ENCODE measurements around the gene ANTXR1. TPM values are rescaled to one million over a fixed set of nuclear protein-coding genes. Genes with fewer than 3 reads are reported as not detected.

Gene ANTXR1
- total RNA-seq, 6 donors from 2014 or later = 11.5 to 76.4 (median 31.4) TPM

DNA sequence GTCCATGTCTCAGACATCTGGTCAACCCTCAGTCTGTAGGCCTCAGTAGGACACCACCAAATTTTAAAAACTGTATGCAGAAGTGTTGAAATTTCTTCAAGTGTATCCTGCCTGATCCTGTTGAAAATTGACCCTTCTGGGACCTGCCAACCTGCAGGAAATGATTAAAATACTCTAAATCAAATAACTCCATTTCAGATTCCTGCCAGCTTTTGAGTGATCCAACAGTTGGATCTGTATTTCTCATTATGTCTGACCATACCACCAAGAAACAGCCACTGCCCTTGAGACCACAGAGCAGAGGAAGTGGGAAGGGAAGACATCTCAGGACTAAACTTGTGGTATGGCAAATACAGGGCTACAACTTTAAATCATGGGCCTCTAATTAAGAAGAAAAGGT lies 113.4 kb downstream of the ANTXR1 start:
- Histone ChIP-seq H3K4me1 (no peaks in the 10 kb centered on the region), H3K36me3 (peaks cover 0 to 4% (median 0%) of the 10 kb centered on the region in 4 donors), H3K27ac (no peak overlapping the region), H3K27me3 (no peaks in the 10 kb centered on the region), H3K4me3 (no peak overlapping the region), H3K9me3 (no peaks in the 10 kb centered on the region)
- DNase-seq = no peak
- TF ChIP-seq POLR2AphosphoS5 (IDR thresholded peaks at IDR 0.05) = no peak
- no peak for TF ChIP-seq POLR2A (IDR thresholded peaks at IDR 0.05)
- no peak for TF ChIP-seq EP300 (IDR thresholded peaks at IDR 0.05)
- TF ChIP-seq, protein P1, sequence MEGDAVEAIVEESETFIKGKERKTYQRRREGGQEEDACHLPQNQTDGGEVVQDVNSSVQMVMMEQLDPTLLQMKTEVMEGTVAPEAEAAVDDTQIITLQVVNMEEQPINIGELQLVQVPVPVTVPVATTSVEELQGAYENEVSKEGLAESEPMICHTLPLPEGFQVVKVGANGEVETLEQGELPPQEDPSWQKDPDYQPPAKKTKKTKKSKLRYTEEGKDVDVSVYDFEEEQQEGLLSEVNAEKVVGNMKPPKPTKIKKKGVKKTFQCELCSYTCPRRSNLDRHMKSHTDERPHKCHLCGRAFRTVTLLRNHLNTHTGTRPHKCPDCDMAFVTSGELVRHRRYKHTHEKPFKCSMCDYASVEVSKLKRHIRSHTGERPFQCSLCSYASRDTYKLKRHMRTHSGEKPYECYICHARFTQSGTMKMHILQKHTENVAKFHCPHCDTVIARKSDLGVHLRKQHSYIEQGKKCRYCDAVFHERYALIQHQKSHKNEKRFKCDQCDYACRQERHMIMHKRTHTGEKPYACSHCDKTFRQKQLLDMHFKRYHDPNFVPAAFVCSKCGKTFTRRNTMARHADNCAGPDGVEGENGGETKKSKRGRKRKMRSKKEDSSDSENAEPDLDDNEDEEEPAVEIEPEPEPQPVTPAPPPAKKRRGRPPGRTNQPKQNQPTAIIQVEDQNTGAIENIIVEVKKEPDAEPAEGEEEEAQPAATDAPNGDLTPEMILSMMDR (IDR thresholded peaks at IDR 0.05) = no peak
- no peak for ATAC-seq (ENCODE audit: low FRiP score in 2 of 2)

DNA sequence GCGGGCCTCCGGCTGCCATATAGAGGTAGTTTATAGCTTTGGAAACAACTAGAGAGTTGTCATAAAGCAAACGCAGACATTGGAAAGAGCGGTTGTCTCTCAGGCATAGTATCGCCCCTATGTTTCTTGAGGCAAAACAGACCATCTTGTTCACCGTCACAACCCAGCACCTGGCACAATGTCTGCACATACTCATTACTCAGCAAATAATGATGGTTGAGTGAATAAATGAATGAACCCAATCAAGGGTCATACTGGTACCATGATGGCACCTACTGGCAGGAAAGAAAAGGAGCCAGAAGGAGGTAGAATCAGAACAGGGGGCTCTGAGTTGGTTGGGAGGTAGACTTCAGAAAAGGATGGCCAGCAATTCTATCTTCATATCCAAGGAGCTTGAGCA lies 118.5 kb downstream of the ANTXR1 start:
- Histone ChIP-seq H3K9me3 (no peaks in the 10 kb centered on the region), H3K27ac (no peak overlapping the region), H3K36me3 (no peaks in the 10 kb centered on the region), H3K4me3 (no peak overlapping the region), H3K4me1 (no peaks in the 10 kb centered on the region), H3K27me3 (no peaks in the 10 kb centered on the region)
- DNase-seq = no peak
- ATAC-seq (ENCODE audit: low FRiP score in 2 of 2) = no peak
- WGBS, 2 donors = 95 to 98% methylated on average over 6 of the region's 6 CpGs
- TF ChIP-seq, protein P1 (IDR thresholded peaks at IDR 0.05) = no peak
- TF ChIP-seq POLR2A (IDR thresholded peaks at IDR 0.05) = no peak
- TF ChIP-seq POLR2AphosphoS5 (IDR thresholded peaks at IDR 0.05) = no peak
- no peak for TF ChIP-seq EP300 (IDR thresholded peaks at IDR 0.05)

DNA sequence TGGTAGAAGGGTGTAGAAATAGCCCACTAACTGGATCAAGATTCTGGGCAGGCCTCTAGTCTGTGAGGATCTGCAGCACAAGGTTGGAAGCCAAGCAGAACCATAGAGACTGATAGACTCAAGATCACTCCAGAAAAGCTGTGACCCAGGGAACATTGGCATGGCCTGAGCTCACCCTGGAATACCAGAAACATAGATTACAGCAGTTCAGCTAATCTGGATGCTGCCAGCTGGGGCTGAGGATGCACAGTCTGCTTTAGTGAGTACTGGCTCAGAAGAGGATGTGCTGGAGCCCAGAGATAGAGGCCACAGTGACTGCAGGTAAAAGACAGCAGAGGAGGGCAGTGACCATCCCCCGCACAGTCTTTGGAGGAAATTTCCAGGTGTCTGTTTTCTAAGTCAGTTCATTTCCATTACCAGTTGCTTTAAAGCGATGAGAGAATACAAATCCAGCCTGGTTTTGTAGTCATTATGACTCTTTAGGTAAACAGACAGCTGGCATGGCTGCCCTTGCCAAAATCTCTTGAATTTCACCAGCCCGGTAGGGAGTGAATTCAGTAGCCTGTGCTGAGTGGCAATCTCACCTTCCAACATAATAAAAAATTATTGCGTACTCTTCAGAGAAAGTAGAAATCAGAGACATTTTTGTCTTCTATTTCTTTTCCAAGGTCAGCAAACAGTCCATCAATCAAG lies 119.2 kb downstream of the ANTXR1 start:
- 87 to 94% methylated on average over 4 of the region's 4 CpGs for WGBS, 2 donors
- no peaks in the 10 kb centered on the region for H3K9me3 ChIP-seq
- ATAC-seq (ENCODE audit: low FRiP score in 2 of 2) = no peak
- H3K4me1 ChIP-seq = no peaks in the 10 kb centered on the region
- H3K27me3 ChIP-seq = no peaks in the 10 kb centered on the region
- no peak overlapping the region for H3K27ac ChIP-seq
- no peak overlapping the region for H3K4me3 ChIP-seq
- no peak for DNase-seq
- H3K36me3 ChIP-seq = no peaks in the 10 kb centered on the region
- TF ChIP-seq, protein P1 (IDR thresholded peaks at IDR 0.05) = no peak
- TF ChIP-seq POLR2AphosphoS5 (IDR thresholded peaks at IDR 0.05) = no peak
- TF ChIP-seq POLR2A (IDR thresholded peaks at IDR 0.05) = no peak
- TF ChIP-seq EP300 (IDR thresholded peaks at IDR 0.05) = no peak

DNA sequence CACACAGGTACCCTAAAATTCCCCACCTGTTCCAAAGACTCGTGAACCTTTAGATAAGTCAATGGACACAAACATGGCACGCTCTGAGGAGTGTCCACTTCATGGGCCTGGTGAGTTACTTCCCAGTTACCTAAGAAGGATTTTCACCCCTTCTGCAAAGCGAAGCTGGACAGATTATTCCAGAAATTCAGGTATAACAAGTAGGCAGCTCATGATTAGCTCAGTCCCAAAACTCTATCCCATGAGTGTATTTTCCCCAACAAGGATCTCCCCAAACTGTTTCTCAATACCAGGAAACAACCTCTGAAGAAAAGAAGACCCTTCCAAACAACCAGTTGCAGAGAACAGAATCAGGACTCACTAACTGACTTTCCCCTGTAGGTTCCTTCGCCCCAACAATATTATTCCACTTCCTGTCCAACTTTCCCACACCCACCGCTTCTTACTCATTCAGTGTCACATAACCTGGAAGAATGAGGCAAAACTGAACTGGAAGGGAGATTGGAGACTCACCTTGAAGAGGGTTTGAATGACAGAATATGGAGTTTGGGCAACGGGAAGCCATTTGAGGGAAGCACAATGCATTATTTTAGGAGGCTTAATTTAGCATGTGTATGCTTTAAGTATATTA lies 120.1 kb downstream of the ANTXR1 start:
- Histone ChIP-seq H3K9me3 (no peaks in the 10 kb centered on the region), H3K27ac (no peak overlapping the region)
- WGBS, 2 donors = 95 to 96% methylated on average over 6 of the region's 6 CpGs

More for the DNA sequence above, 120.1 kb downstream of the ANTXR1 start:
- Histone ChIP-seq H3K4me1 (no peaks in the 10 kb centered on the region), H3K4me3 (no peak overlapping the region), H3K36me3 (no peaks in the 10 kb centered on the region), H3K27me3 (no peaks in the 10 kb centered on the region)
- DNase-seq (no peak), ATAC-seq (ENCODE audit: low FRiP score in 2 of 2) (no peak)
- TF ChIP-seq POLR2AphosphoS5 (IDR thresholded peaks at IDR 0.05) = no peak
- no peak for TF ChIP-seq POLR2A (IDR thresholded peaks at IDR 0.05)
- TF ChIP-seq EP300 (IDR thresholded peaks at IDR 0.05) = no peak
- TF ChIP-seq, protein P1 (IDR thresholded peaks at IDR 0.05) = no peak
